BLaER1 treated with 17β-estradiol and CSF1 and Interleukin-3, amounts not matched to agents 10 nM and 100 nM (cell line): ENCODE results near the gene TMC2.

Source experiments
- H3K27ac ChIP-seq, 11 experiments: shearing (Covaris generic); formaldehyde crosslinking; 2 replicates each; pipeline ENCODE4 v1.8.1; 2022
- H3K27me3 ChIP-seq, 11 experiments: shearing (Covaris generic); formaldehyde crosslinking; 2 replicates each; pipeline ENCODE4 v1.8.1; 2022
- H3K36me3 ChIP-seq, 11 experiments: shearing (Covaris generic); formaldehyde crosslinking; 2 replicates each; pipeline ENCODE4 v1.8.1; 2022
- H3K4me1 ChIP-seq, 10 experiments: shearing (Covaris generic); formaldehyde crosslinking; 2 replicates each; pipeline ENCODE4 v1.8.1; 2022
- H3K4me2 ChIP-seq, 11 experiments: shearing (Covaris generic); formaldehyde crosslinking; 2 replicates each; pipeline ENCODE4 v1.8.1; 2022
- H3K4me3 ChIP-seq, 10 experiments: shearing (Covaris generic); formaldehyde crosslinking; 2 replicates each; pipeline ENCODE4 v1.8.1; 2022
- H3K9ac ChIP-seq, 11 experiments: shearing (Covaris generic); formaldehyde crosslinking; 2 replicates each; pipeline ENCODE4 v1.8.1; 2022
- H3K9me3 ChIP-seq, 11 experiments: shearing (Covaris generic); formaldehyde crosslinking; replicated peaks in 1 of 11; 2 replicates each; pipeline ENCODE4 v1.8.1; 2022
- H4K20me1 ChIP-seq, 11 experiments: shearing (Covaris generic); formaldehyde crosslinking; 2 replicates each; pipeline ENCODE4 v1.8.1; 2022
- Cebpa-rat ChIP-seq, 11 experiments: shearing (Covaris generic); IDR thresholded peaks; 2 replicates each; pipeline ENCODE4 v1.8.1; 2022

The TMC2 gene

GRCh38 chr20:2633381-2633780, 97.0 kb downstream of the TMC2 start:
- Histone ChIP-seq H4K20me1 (no peaks in the 10 kb centered on the region), H3K27me3 (no peaks in the 10 kb centered on the region), H3K9me3 (peaks cover 0 to 27% (median 15%) of the 10 kb centered on the region in 11 experiments; a peak in 15 of 22 replicates), H3K27ac (no peak overlapping the region), H3K4me3 (no peak overlapping the region), H3K36me3 (no peaks in the 10 kb centered on the region), H3K4me2 (no peak overlapping the region), H3K9ac (no peak overlapping the region), H3K4me1 (no peaks in the 10 kb centered on the region)
- no peak for TF ChIP-seq Cebpa-rat (IDR thresholded peaks at IDR 0.05)

- H4K20me1 ChIP-seq: no peaks in the 10 kb centered on the region
- H3K9me3 ChIP-seq: no peaks in the 10 kb centered on the region
- no peak for TF ChIP-seq Cebpa-rat (IDR thresholded peaks at IDR 0.05)
- H3K27me3 ChIP-seq: no peaks in the 10 kb centered on the region
- H3K9ac ChIP-seq: no peak overlapping the region
- no peaks in the 10 kb centered on the region for H3K36me3 ChIP-seq
- H3K27ac ChIP-seq: no peak overlapping the region
- H3K4me2 ChIP-seq: no peak overlapping the region
- H3K4me1 ChIP-seq: no peaks in the 10 kb centered on the region
- H3K4me3 ChIP-seq: no peak overlapping the region
Measured at GRCh38 chr20:2637246-2637645, 100.9 kb downstream of the TMC2 start.

- H3K4me1 ChIP-seq: no peaks in the 10 kb centered on the region
- no peak for TF ChIP-seq Cebpa-rat (IDR thresholded peaks at IDR 0.05)
- no peak overlapping the region for H3K9ac ChIP-seq
- peaks cover 0 to 14% (median 4%) of the 10 kb centered on the region in 11 experiments; a peak in 6 of 22 replicates for H3K36me3 ChIP-seq
- H3K27ac ChIP-seq: no peak overlapping the region
- no peaks in the 10 kb centered on the region for H3K9me3 ChIP-seq
- no peaks in the 10 kb centered on the region for H3K27me3 ChIP-seq
- no peak overlapping the region for H3K4me2 ChIP-seq
- no peak overlapping the region for H3K4me3 ChIP-seq
- no peaks in the 10 kb centered on the region for H4K20me1 ChIP-seq
Measured at GRCh38 chr20:2640260-2640659, 103.9 kb downstream of the TMC2 start.

GRCh38 chr20:2640899-2641298, 104.5 kb downstream of the TMC2 start:
- no peak overlapping the region for H3K27ac ChIP-seq
- no peak overlapping the region for H3K4me3 ChIP-seq
- no peak overlapping the region for H3K9ac ChIP-seq
- H3K27me3 ChIP-seq: no peaks in the 10 kb centered on the region
- no peaks in the 10 kb centered on the region for H3K9me3 ChIP-seq
- no peak for TF ChIP-seq Cebpa-rat (IDR thresholded peaks at IDR 0.05)
- peaks cover 0 to 14% (median 4%) of the 10 kb centered on the region in 11 experiments; a peak in 6 of 22 replicates for H3K36me3 ChIP-seq
- no peaks in the 10 kb centered on the region for H3K4me1 ChIP-seq
- H4K20me1 ChIP-seq: no peaks in the 10 kb centered on the region
- no peak overlapping the region for H3K4me2 ChIP-seq

- H3K9me3 ChIP-seq: no peaks in the 10 kb centered on the region
- no peaks in the 10 kb centered on the region for H3K27me3 ChIP-seq
- H4K20me1 ChIP-seq: no peaks in the 10 kb centered on the region
Measured at GRCh38 chr20:2643708-2644107, 107.3 kb downstream of the TMC2 start.

GRCh38 chr20:2651772-2652723, 115.7 kb downstream of the TMC2 start, which contains the start of gene NOP56:
TSS of gene NOP56 (plus strand) at chr20:2652632. CDS start at chr20:2652661, 29 bp downstream.
- H3K4me3 ChIP-seq: peak within 1 kb of the TSS; percentile 81 to 100 (median 94)
- peak within 1 kb of the TSS; percentile 84 to 99 (median 92) for H3K9ac ChIP-seq
- peak within 1 kb of the TSS; percentile 88 to 99 (median 97) for H3K4me2 ChIP-seq
- peaks cover 31 to 42% (median 41%) of the 10 kb centered on the region in 11 experiments for H3K36me3 ChIP-seq
- peak within 1 kb of the TSS; percentile 72 to 99 (median 93); a peak in 21 of 22 replicates for H3K27ac ChIP-seq
- TF ChIP-seq Cebpa-rat (IDR thresholded peaks at IDR 0.05): no peak
- H3K27me3 ChIP-seq: no peaks in the 10 kb centered on the region
- H4K20me1 ChIP-seq: peaks cover 31 to 46% (median 45%) of the 10 kb centered on the region in 11 experiments; a peak in 21 of 22 replicates
- H3K9me3 ChIP-seq: no peaks in the 10 kb centered on the region
- peaks cover 38 to 49% (median 46%) of the 10 kb centered on the region in 10 experiments for H3K4me1 ChIP-seq

More at GRCh38 chr20:2643708-2644107, 107.3 kb downstream of the TMC2 start:
- Histone ChIP-seq H3K9ac (no peak overlapping the region), H3K4me2 (no peak overlapping the region), H3K4me1 (no peaks in the 10 kb centered on the region), H3K4me3 (no peak overlapping the region), H3K36me3 (peaks cover 0 to 14% (median 4%) of the 10 kb centered on the region in 11 experiments; a peak in 6 of 22 replicates), H3K27ac (no peak overlapping the region)
- no peak for TF ChIP-seq Cebpa-rat (IDR thresholded peaks at IDR 0.05)

GRCh38 chr20:2652724-2653555, 116.6 kb downstream of the TMC2 start:
- H3K27ac ChIP-seq: peak overlapping the region; percentile 51 to 99 (median 93); a peak in 21 of 22 replicates
- peak overlapping the region; percentile 88 to 99 (median 97) for H3K4me2 ChIP-seq
- no peaks in the 10 kb centered on the region for H3K9me3 ChIP-seq
- peaks cover 31 to 55% (median 54%) of the 10 kb centered on the region in 11 experiments; a peak in 21 of 22 replicates for H4K20me1 ChIP-seq
- peaks cover 38 to 57% (median 52%) of the 10 kb centered on the region in 10 experiments for H3K4me1 ChIP-seq
- H3K4me3 ChIP-seq: peak overlapping the region; percentile 81 to 100 (median 94)
- no peak for TF ChIP-seq Cebpa-rat (IDR thresholded peaks at IDR 0.05)
- H3K27me3 ChIP-seq: no peaks in the 10 kb centered on the region
- peaks cover 40 to 51% (median 50%) of the 10 kb centered on the region in 11 experiments for H3K36me3 ChIP-seq
- peak overlapping the region; percentile 84 to 99 (median 92) for H3K9ac ChIP-seq

GRCh38 chr20:2653556-2654383, 117.4 kb downstream of the TMC2 start:
- Histone ChIP-seq H3K27ac (peak overlapping the region; percentile 11 to 99 (median 93); a peak in 21 of 22 replicates), H3K4me1 (peaks cover 38 to 66% (median 59%) of the 10 kb centered on the region in 10 experiments)

More at GRCh38 chr20:2653556-2654383, 117.4 kb downstream of the TMC2 start:
- Histone ChIP-seq H3K9me3 (no peaks in the 10 kb centered on the region), H3K4me3 (peak overlapping the region; percentile 81 to 100 (median 94)), H4K20me1 (peaks cover 37 to 63% (median 62%) of the 10 kb centered on the region in 11 experiments; a peak in 21 of 22 replicates), H3K36me3 (peaks cover 49 to 59% (median 58%) of the 10 kb centered on the region in 11 experiments), H3K4me2 (peak overlapping the region; percentile 88 to 99 (median 97)), H3K9ac (peak overlapping the region; percentile 84 to 99 (median 92)), H3K27me3 (no peaks in the 10 kb centered on the region)
- no peak for TF ChIP-seq Cebpa-rat (IDR thresholded peaks at IDR 0.05)
